K562 (cell line): Measurements from ENCODE around the gene ATP6V0C. TPM values are rescaled to one million over a fixed set of nuclear protein-coding genes. Genes with fewer than 3 reads are reported as not detected.

Experiments used
- E2F3 ChIP-seq: fragments of 250-450 bp; sonication (Bioruptor Pico); IDR thresholded peaks from 2 replicates; pipeline ENCODE4 v1.4.0; 2020; ENCODE audit warnings: mild to moderate bottlenecking
- EHMT2 ChIP-seq: fragments of 450-650 bp; IDR thresholded peaks from 2 replicates; pipeline ENCODE4 v1.6.1; 2018; ENCODE audit warnings: antibody characterized with exemption
- EP300 ChIP-seq: IDR thresholded peaks from 2 replicates; pipeline ENCODE4 v1.6.1; 2012; ENCODE audit warnings: low read length, improper control_type of control experiment
- FIP1L1 ChIP-seq: fragments of 200-400 bp; formaldehyde crosslinking; IDR thresholded peaks from 2 replicates; pipeline ENCODE4 v1.6.1; 2018; ENCODE audit warnings: mild to moderate bottlenecking, low read depth, low read length; ENCODE audit not compliant: poor library complexity, severe bottlenecking
- FOXK2 ChIP-seq, 2 experiments: fragments of 450-650 bp; IDR thresholded peaks in 1 of 2; conservative IDR thresholded peaks in 1 of 2; 2 replicates each; pipeline ENCODE4 v1.6.1; 2016; ENCODE audit warnings: low read depth in 2 of 2, mild to moderate bottlenecking in 1 of 2
- MTA3 ChIP-seq: fragments of 450-650 bp; formaldehyde crosslinking; IDR thresholded peaks from 2 replicates; pipeline ENCODE4 v1.6.1; 2017; ENCODE audit warnings: mild to moderate bottlenecking, borderline replicate concordance
- NELFE ChIP-seq: IDR thresholded peaks from 2 replicates; pipeline ENCODE4 v1.6.1; 2011; ENCODE audit warnings: mild to moderate bottlenecking; ENCODE audit not compliant: insufficient read depth, insufficient read length
- NFIC ChIP-seq: fragments of 450-650 bp; IDR thresholded peaks from 2 replicates; pipeline ENCODE4 v1.6.1; 2017; ENCODE audit warnings: mild to moderate bottlenecking, inconsistent platforms
- NFRKB ChIP-seq: fragments of 450-650 bp; IDR thresholded peaks from 2 replicates; pipeline ENCODE4 v1.6.1; 2016; ENCODE audit warnings: low read depth
- RBM15 ChIP-seq: fragments of 200-400 bp; formaldehyde crosslinking; IDR thresholded peaks from 2 replicates; pipeline ENCODE4 v1.6.1; 2018; ENCODE audit warnings: mild to moderate bottlenecking, low read length, moderate library complexity; ENCODE audit not compliant: insufficient read depth
- SIRT6 ChIP-seq: IDR thresholded peaks from one replicate; pipeline ENCODE4 v1.6.1; 2012; ENCODE audit warnings: low read depth, mild to moderate bottlenecking, control low read depth, inconsistent platforms, low read length, moderate library complexity
- TAL1 ChIP-seq: fragments of 450-650 bp; IDR thresholded peaks from 2 replicates; pipeline ENCODE4 v1.6.1; 2016; ENCODE audit warnings: mild to moderate bottlenecking
- ZNF146 ChIP-seq: IDR thresholded peaks from one replicate; pipeline ENCODE4 v1.6.1; 2018; ENCODE audit warnings: missing compliant biosample characterization; ENCODE audit not compliant: unreplicated experiment
- polyA plus RNA-seq, 8 experiments: library from polyadenylated mRNA; depleted of rRNA in 4 of 8; stranded (reverse) in 5 of 8; unstranded in 3 of 8; fragments of >200 nt; fragmentation: Nextera tagmentation in 2 of 8; fragmentation: Illumina TruSeq in 1 of 8; extraction: Ambion mirVana in 2 of 8; extraction: Trizol in 1 of 8; gene quantifications; 2 replicates each; pipeline versions ENCODE4 v1.2.1 to v1.2.3, GENCODE V29; 2011 to 2014; ENCODE audit warnings: inconsistent platforms in 1 of 8, missing spikeins in 1 of 8
- total RNA-seq, 7 experiments: library from RNA; depleted of rRNA in 6 of 7; stranded (reverse); fragments of >200 nt in 6 of 7; fragmentation: Illumina TruSeq in 2 of 7; extraction: Trizol in 2 of 7; gene quantifications; 2 replicates each; pipeline versions ENCODE4 v1.2.1 to v1.2.3, GENCODE V29; 2011 to 2021; ENCODE audit warnings: low replicate concordance in 1 of 7
- TF ChIP-seq, protein P1 (sequence below): sonication (generic); formaldehyde crosslinking; IDR thresholded peaks from 2 replicates; pipeline ENCODE4 v1.8.1; 2023; ENCODE audit warnings: mild to moderate bottlenecking, missing genetic modification reagents
- TF ChIP-seq, protein P2 (sequence below): fragments of 450-650 bp; IDR thresholded peaks from 2 replicates; pipeline ENCODE4 v1.6.1; 2016; ENCODE audit warnings: low read depth, mild to moderate bottlenecking, moderate library complexity
- TF ChIP-seq, protein P3 (sequence below), 2 experiments: fragments of 450-650 bp; conservative IDR thresholded peaks; 2 replicates each; pipeline ENCODE4 v1.6.1; 2017; ENCODE audit warnings: mild to moderate bottlenecking in 2 of 2, moderate library complexity in 2 of 2
- TF ChIP-seq, protein P4 (sequence below): sonication (generic); IDR thresholded peaks from 2 replicates; pipeline ENCODE4 v1.6.1; 2016
- TF ChIP-seq, protein P5 (sequence below): fragments of 250-450 bp; sonication (Bioruptor Pico); IDR thresholded peaks from 2 replicates; pipeline ENCODE4 v1.4.0; 2020; ENCODE audit warnings: mild to moderate bottlenecking, moderate library complexity

ATP6V0C gene
- total and polyA plus RNA-seq, 9 of the 15 experiments (the other 6 are each of a cell fraction or from before 2014, with no cell fraction given), result 2.9 to 228 (median 22.7) TPM

DNA sequence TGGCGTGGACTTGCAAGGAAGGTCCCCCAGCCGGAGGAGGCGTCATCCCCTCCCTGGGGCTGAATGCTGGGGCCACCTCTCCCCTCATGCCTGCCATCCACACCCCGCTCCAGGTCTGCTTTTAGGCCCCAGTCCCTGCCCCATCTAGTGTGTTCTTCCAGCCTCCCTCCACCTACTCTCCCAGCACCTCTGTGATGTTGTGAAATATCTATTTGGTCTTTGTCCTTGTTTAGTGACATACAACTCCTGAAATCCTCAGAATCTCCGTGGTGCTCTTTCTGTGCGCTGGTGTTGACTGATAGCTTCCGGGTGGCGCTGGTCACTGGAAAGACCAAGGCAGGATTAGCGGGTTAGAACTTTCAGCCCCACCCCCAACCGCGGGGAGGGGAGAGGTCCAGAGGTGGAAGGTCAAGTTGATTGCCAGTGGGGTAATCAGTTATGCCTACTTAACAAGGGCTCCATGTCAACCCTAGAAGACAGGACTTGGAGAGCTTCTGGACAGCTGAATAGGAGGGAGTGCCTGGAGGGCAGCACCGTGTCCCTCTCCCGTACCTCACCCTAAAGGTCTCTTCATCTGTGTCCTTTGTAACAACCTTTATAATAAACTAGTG lies 28.7 kb upstream of the ATP6V0C start (continued):
- TF ChIP-seq, protein P1, sequence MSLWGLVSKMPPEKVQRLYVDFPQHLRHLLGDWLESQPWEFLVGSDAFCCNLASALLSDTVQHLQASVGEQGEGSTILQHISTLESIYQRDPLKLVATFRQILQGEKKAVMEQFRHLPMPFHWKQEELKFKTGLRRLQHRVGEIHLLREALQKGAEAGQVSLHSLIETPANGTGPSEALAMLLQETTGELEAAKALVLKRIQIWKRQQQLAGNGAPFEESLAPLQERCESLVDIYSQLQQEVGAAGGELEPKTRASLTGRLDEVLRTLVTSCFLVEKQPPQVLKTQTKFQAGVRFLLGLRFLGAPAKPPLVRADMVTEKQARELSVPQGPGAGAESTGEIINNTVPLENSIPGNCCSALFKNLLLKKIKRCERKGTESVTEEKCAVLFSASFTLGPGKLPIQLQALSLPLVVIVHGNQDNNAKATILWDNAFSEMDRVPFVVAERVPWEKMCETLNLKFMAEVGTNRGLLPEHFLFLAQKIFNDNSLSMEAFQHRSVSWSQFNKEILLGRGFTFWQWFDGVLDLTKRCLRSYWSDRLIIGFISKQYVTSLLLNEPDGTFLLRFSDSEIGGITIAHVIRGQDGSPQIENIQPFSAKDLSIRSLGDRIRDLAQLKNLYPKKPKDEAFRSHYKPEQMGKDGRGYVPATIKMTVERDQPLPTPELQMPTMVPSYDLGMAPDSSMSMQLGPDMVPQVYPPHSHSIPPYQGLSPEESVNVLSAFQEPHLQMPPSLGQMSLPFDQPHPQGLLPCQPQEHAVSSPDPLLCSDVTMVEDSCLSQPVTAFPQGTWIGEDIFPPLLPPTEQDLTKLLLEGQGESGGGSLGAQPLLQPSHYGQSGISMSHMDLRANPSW (CRISPR knock-in tag), result no peak
- TF ChIP-seq TAL1 (no peak), FOXK2 (conservative IDR thresholded peaks at IDR 0.05 in 1 of 2, IDR thresholded peaks at IDR 0.05 in 1 of 2; ENCODE audit: low read depth in 2 of 2) (peak; percentile 40 to 61; a peak in 1 of 4 replicates), ZNF146 (CRISPR knock-in tag) (no peak), SIRT6 (no peak), NFIC (no peak), RBM15 (no peak), MTA3 (0 out of 2 replicates have a peak, but pooled peaks have one; percentile 16), FIP1L1 (no peak), EP300 (peak; percentile 49), NELFE (no peak), NFRKB (no peak), E2F3 (CRISPR knock-in tag) (no peak), EHMT2 (no peak)
- TF ChIP-seq, protein P2, sequence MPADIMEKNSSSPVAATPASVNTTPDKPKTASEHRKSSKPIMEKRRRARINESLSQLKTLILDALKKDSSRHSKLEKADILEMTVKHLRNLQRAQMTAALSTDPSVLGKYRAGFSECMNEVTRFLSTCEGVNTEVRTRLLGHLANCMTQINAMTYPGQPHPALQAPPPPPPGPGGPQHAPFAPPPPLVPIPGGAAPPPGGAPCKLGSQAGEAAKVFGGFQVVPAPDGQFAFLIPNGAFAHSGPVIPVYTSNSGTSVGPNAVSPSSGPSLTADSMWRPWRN, result no peak
- TF ChIP-seq, protein P3, sequence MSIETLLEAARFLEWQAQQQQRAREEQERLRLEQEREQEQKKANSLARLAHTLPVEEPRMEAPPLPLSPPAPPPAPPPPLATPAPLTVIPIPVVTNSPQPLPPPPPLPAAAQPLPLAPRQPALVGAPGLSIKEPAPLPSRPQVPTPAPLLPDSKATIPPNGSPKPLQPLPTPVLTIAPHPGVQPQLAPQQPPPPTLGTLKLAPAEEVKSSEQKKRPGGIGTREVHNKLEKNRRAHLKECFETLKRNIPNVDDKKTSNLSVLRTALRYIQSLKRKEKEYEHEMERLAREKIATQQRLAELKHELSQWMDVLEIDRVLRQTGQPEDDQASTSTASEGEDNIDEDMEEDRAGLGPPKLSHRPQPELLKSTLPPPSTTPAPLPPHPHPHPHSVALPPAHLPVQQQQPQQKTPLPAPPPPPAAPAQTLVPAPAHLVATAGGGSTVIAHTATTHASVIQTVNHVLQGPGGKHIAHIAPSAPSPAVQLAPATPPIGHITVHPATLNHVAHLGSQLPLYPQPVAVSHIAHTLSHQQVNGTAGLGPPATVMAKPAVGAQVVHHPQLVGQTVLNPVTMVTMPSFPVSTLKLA (conservative IDR thresholded peaks at IDR 0.05), result no peak
- TF ChIP-seq, protein P4, sequence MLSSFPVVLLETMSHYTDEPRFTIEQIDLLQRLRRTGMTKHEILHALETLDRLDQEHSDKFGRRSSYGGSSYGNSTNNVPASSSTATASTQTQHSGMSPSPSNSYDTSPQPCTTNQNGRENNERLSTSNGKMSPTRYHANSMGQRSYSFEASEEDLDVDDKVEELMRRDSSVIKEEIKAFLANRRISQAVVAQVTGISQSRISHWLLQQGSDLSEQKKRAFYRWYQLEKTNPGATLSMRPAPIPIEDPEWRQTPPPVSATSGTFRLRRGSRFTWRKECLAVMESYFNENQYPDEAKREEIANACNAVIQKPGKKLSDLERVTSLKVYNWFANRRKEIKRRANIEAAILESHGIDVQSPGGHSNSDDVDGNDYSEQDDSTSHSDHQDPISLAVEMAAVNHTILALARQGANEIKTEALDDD, result peak; percentile 87
- TF ChIP-seq, protein P5, sequence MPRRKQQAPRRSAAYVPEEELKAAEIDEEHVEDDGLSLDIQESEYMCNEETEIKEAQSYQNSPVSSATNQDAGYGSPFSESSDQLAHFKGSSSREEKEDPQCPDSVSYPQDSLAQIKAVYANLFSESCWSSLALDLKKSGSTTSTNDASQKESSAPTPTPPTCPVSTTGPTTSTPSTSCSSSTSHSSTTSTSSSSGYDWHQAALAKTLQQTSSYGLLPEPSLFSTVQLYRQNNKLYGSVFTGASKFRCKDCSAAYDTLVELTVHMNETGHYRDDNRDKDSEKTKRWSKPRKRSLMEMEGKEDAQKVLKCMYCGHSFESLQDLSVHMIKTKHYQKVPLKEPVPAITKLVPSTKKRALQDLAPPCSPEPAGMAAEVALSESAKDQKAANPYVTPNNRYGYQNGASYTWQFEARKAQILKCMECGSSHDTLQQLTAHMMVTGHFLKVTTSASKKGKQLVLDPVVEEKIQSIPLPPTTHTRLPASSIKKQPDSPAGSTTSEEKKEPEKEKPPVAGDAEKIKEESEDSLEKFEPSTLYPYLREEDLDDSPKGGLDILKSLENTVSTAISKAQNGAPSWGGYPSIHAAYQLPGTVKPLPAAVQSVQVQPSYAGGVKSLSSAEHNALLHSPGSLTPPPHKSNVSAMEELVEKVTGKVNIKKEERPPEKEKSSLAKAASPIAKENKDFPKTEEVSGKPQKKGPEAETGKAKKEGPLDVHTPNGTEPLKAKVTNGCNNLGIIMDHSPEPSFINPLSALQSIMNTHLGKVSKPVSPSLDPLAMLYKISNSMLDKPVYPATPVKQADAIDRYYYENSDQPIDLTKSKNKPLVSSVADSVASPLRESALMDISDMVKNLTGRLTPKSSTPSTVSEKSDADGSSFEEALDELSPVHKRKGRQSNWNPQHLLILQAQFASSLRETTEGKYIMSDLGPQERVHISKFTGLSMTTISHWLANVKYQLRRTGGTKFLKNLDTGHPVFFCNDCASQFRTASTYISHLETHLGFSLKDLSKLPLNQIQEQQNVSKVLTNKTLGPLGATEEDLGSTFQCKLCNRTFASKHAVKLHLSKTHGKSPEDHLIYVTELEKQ, result no peak
